Activated T-cell treated with anti-CD3 and anti-CD28 coated beads for 24 hours (primary cell): Measurements from ENCODE around the gene HYAL3.
A peak's percentile ranks its signal among the peaks of the same experiment; 100 is the strongest.
"Not testable (repeated sequence)": the region's sequence is repeated elsewhere in the genome, so short reads cannot be mapped to it uniquely, and the experiment has no call there.

Source experiments
- DNase-seq: peaks from one replicate; pipeline ENCODE4 v3.0.0-alpha.2; 2020; ENCODE audit warnings: low read depth

Gene HYAL3

DNA sequence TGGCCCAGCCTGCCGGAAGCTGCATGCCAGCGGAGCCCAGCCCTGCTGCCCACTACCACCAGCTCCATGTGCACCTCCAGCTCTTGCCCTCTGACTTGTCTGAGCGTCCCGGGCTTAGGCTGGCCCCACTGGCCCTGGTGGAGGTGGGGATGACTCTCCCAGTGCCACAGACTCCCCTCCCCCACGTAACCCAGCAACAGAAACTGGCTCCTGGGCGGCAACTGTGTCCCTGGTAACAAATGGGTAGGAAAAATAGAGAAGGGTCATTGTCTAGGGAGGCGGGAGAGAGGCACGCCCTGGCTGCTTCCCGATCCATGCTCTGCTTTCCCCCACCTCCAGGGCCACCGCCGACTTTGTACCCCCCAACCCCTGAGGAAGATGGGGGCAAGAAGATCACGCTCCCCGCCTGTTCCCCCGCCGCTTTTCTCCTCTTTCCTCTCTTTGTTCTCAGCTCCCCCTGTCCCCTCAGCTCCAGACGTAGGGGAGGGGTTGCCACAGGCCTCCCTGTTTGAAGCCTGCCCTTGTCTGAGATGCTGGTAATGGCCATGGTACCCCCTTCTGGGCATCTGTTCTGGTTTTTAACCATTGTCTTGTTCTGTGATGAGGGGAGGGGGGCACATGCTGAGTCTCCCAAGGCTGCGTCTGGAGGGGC lies 41.0 kb downstream of the HYAL3 start:
- no peak for DNase-seq

DNA sequence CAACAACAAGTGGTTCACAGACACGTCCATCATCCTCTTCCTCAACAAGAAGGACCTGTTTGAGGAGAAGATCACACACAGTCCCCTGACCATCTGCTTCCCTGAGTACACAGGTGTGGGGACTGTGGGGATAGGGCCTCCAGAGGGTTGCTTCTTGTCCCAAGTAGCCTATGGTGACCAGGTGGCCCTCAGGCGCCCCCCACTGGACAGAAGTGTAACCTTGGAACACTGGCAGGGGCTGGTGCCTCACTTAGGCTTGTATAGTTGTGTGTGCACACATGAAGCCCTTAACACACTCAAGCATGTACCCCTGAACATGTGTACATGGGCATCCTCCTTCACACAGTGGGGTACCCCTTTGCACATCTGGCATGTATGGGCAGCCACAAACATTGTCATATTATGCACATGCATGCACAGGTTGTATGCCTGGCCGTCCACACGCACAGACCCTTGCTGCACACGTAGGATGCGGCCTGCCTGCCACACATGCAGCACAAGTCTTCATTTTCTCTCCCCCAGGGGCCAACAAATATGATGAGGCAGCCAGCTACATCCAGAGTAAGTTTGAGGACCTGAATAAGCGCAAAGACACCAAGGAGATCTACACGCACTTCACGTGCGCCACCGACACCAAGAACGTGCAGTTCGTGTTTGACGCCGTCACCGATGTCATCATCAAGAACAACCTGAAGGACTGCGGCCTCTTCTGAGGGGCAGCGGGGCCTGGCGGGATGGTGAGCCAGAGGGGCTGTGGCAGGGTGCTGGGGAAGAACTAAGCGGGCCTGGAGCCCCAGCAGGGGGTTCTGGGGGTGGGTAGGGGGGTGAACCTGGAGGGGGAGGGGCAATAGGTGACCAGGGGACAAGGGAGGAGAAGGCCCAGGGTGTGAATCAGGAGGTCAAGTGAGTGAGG lies 42.0 kb downstream of the HYAL3 start:
- DNase-seq: no peak

DNA sequence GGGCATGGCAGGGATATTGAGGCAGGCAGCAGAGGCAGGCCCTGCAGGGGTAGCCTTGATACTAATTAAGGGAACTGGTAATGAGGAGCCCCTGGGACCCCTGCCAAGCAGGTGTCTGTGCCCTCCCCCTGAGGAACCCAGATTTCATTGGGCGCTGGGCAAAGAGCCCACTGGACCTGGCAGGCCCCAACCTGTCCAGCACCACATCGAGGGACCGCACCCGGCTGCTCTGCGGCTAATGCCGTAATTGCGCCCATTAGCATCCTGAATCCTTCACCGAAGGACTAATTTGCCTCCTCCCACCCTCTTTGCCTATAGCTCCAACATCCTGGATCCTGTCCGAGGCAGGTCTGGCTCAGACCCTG lies 44.0 kb downstream of the HYAL3 start:
- no peak for DNase-seq

DNA sequence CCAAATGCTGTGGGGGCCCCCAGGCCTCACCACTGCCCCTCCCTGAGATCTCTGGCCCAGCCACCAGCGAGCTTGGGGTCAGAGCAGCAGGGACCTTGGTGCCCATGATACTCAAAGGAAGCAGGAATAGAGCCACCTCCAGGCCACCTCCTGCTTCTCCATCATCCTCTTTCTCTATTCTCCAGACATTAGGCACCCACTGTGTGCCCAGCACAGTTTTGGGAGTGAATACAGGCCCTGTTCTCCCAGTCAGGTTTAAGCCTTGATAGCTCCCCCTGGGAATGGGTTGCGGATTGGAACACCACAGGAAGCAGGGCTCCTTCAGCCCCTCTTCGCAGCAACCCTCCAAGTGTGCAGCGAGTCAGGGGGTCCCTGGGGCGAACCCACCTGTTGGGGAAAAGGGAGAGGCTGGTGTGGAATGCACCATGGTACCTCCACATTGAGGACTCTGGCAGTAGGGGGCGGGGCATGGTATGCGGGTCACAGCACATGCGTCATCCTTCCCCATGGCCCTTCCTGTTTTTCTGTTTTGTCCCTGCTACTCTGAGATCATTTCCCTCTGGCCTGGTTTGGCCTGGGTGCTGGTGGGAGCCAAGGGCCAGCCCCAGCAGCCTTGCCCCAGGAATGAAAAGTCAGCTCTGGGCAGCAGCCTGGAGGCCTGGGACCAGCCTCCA lies 44.5 kb downstream of the HYAL3 start:
- DNase-seq: no peak

DNA sequence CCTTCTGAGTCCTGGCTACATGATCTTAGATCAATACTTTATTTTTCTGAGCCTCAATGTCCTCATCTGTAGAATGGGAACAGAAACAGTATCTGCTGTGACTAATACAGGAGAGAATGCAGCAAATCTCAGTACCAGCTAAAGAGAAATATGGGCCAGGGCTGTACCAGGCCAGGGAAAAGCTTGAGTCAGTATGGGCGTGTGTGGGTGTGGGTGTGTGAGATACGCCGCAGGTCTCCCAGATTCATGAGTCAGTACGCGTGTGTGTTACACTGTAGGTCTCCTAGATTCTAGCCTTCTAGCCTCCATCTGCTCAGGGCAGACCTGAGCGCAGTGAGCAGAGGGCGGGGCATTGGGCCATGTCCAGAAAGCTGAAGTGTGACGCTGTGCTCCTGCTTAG lies 48.0 kb downstream of the HYAL3 start:
- no peak for DNase-seq

DNA sequence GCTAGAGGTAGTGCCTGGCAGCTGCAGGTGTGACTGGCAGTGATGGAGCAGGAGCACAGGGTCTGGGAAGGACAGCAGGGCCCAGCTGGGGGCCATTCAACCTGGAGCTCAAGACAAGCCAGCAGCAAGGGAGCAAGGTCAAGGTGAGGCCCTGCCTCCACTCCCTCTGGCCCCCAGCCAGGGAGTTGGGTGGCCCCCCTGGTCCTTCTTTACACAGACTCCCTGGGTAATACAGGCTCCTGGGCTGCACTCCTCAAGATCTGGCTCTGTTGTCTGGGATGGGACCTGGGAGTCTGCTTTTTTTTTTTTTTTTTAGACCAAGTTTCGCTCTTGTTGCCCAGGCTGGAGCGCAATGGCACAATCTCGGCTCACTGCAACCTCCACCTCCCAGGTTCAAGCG lies 48.7 kb downstream of the HYAL3 start:
- no peak for DNase-seq

DNA sequence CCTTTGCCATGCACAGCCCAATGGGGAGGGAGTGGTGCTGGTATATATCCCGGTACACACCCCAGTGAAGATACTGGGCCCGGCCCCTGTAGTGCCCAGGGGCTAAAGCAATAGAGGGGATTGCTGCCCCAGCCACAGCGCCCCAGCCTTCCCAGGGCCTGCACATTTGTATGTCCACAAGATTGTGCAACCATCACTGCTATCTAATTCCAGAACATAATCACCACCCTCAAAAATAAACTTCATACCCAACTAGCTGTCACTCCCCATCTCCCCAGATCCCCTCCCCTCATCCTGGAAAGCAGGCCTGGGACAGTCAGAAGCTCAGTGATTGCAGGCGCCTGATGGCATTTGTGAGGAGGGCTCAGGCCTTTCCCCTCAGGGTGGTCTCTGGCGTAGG lies 49.7 kb downstream of the HYAL3 start:
- no peak for DNase-seq

DNA sequence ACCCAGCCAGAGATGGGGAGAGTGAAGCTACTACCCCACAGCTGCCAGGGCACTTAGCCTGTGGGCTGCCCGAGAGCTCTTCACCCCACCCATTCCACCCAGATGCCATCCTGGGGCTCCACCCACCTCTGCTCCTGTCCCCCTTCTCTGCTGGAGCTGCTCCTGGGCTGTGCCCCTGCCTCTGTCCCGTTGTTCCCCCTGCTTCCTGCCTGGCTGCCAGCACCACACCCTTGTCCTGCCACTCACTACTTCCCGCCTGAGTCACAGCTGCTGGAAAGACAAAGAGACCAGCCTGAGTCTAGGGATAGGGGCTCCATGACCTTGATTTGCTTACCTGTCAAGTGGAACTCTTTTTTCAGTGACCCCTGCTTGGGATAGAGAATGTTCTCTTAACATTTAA lies 50.8 kb downstream of the HYAL3 start:
- DNase-seq: no peak

DNA sequence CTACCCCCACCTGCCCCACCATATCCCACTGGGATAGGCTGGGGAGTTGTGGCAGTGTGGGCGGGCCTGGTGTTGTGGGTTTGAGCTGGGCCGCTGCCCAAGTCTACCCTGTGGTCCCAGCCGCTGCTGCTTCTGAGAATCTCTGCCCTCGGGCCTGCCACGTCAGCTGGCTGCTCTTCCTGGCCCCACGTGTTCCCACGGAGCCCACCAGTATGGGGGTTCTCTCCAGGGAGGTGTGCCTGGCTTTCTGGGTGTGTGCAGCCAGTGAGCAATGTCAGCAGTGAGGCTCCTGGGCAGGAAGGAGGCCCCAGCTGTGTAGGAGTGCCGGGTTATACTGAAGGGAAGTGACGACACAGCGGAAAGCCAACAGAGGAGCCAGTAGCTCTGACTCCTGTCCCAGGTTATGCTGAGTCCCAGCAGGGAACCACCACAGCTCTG lies 52.7 kb downstream of the HYAL3 start:
- peak; percentile 80 for DNase-seq

DNA sequence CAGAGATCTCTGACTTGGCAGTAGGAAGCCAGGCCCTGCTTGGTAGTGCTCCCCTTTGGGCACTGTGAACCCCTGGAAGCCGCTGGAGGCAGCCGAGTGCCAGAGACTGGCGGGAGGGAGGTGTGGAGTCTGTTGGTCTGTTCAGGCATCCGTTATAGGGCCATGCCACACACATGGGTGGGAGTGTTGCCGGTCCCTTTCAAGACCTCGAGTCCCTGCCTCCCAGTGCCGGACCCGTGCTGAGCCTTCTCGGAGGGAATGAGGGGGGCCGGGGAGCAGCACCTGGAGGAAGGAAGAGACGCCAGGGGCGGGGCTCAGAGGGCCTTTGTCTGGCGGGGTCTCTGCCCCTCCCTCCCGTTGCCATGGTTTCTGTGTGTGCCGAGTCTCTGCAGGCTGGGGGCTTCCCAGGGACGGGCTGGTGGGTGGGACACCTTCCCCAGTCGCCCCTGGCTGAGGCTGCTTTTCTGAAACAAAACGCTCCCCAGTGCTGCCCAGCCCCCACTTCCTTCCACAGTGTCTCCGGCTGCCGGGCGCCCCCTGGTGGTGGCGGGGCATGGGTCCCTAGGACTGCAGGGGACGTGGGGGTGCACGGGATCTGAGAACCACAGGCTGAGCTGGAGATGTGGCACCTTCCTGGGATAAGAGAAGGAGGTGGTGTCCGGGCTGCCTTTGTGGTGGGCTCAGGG lies 53.2 kb downstream of the HYAL3 start:
- DNase-seq: peak; percentile 91

DNA sequence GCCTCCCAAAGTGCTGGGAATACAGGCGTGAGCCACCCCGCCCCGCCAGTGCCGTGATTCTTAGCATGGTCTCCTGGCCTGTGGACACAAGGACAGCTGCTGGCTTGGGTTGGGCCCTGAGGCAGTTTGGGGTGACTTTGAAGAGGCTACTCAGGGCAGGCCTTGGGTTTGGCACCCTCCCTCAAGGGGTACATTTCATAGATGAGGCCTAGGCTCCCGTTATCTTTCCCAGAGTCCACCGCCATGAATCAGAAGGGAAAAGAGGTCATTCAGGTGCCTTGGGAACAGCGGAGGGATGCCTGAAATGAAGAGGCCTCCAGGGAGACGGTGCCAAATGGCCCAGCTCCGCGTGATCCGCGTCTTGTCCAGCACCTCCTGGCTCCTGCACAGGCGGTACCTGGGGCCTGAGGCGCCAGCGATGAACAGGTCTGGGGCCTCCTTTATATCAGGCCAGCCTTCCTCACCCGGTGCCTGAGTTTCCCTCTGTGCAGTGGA lies 53.9 kb downstream of the HYAL3 start:
- no peak for DNase-seq

DNA sequence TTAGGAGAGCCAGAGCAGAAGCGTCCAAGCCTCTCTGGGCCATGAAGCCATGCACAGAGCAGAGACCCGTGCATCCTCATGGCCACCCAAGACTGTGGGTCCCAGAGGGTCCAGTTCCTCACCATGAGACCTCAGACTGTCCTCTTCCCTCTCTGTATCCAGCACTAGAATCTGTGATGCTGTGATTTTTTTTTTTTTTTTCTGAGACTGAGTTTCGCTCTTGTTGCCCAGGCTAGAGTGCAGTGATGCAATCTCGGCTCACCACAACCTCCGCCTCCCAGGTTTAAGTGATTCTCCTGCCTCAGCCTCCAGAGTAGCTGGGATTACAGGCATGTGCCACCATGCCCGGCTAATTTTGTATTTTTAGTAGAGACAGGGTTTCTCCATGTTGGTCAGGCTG lies 54.4 kb downstream of the HYAL3 start:
- not testable (repeated sequence) for DNase-seq

DNA sequence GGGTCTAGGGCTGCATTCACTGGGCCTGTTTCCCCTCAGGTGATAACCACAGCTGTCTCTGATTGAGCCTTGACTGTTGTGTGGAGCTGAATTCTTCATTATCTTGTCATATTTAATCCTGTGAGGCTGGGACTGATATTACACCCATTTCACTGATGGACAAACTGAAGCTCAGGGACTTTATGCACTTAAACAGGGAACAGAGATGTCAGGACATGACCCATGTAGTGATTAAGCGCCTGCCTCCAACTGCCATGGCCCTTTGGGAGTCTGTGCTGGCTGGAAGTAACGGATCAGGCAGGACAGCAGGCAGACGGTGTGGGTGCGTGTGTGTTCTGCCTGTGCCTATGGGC lies 55.7 kb downstream of the HYAL3 start:
- no peak for DNase-seq

DNA sequence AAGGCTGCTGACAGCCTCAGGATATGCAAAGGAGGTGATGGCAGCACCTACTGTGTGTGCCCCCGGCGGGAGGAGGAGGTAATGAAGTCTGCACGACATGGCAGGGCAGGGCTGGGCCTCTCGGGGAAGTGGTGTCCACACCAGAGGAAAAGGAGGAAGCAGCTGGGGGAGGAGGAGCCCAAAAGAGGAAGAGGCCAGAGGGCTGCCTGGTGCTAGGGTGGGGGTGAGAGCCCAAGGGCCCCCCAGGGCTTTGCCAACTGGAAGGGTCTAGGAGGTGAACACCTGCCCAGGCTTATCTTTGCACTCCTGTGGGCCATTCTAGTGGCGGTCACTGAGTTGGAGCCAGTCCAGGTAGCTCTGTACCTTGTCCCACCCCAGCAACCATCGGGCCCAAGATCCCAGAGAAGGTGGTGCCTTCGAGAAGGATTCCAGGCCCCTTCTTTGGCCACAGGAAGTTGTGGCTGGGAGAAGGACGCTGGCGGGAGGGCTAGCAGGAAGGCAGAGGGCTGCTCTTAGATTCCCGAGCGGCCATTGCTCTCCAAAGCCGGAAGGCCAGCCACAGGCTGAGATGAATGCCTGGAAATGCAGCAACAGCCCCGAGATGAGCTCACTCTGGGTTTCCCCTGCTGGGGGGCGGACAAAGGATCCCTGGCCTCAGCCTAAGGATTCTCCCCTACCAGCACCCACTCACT lies 56.2 kb downstream of the HYAL3 start:
- DNase-seq: no peak
